Mesangial cell (primary cell): Measurements from ENCODE around the gene LNPEP. TPM values are rescaled to one million over a fixed set of nuclear protein-coding genes. Genes with fewer than 3 reads are reported as not detected.

Experiments
- total RNA-seq: library from RNA; depleted of rRNA; stranded (reverse); fragments of >200 nt; gene quantifications from 2 replicates; pipeline ENCODE4 v1.2.3, GENCODE V29; 2015

The LNPEP gene
- total RNA-seq: 18.6 and 25.2 TPM in 2 replicates

DNA sequence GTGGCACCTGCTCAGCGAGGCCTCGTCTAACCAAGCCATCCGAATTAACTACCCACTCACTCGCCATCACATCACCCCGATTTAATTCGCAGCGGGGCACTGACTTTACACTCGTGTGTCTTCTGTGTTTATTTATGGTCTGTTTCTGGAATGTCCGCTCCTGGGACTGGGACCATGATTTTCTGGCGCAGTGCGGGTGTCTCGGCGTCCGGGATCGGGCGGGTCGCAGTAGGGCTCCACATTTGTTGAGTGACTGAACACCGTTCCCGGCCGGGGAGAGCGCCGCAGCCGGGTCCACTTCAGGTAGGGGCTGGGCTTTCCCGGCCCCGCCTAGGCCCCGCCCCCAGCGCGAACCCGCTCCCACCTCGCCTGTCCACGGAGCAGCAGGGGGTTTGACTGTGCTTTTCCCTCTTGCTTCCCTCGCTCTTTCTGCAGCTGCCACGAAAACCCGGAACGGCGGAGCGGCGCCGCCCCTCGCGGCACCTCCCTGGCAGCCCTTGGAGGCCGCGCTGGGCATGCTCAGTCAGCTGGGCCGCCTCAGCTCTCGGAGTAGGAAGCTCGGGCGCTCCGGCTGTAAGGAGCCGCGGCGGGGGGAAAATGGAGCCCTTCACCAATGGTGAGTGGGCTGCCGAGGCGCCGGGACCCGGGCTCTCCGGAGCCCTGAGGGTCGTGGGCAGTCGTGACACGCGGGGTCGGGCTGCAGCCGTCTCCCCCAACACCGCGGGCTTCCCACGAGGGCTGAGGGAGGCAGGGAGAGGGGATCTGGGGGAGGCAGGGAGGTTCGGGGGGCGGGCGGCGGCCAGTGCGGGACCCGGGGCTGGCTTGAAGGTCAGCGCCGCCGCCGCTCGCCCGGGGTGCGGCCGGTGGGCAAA, at the start of gene LNPEP:
TSS of gene LNPEP (plus strand) at position 522 of the 872 bp plus-strand sequence. CDS start at position 598, 76 bp downstream.

Other genes with a start within 250 kb of the LNPEP start
- gene ERAP1, start 128.1 kb upstream of the LNPEP start, total RNA-seq: 28.5 and 62.2 TPM in 2 replicates
- gene ERAP2, start 59.6 kb upstream of the LNPEP start, total RNA-seq: 26.7 and 50.1 TPM in 2 replicates
- 0.89 TPM in 1 of 2 replicates, not detected in the other for gene LIX1, start 206.5 kb downstream of the LNPEP start, total RNA-seq
- 8.5 and 10.5 TPM in 2 replicates for gene RIOK2, start 247.2 kb downstream of the LNPEP start, total RNA-seq